COR-L47 (cell line): ENCODE measurements around the gene MARK2.

ENCODE experiments used
- DNase-seq: peaks from one replicate; lab custom pipeline; 2025; lab: John Stamatoyannopoulos, UW

MARK2 gene

GRCh38 chr11:63929616-63930015, 90.7 kb downstream of the MARK2 start:
- DNase-seq: no peak

DNA sequence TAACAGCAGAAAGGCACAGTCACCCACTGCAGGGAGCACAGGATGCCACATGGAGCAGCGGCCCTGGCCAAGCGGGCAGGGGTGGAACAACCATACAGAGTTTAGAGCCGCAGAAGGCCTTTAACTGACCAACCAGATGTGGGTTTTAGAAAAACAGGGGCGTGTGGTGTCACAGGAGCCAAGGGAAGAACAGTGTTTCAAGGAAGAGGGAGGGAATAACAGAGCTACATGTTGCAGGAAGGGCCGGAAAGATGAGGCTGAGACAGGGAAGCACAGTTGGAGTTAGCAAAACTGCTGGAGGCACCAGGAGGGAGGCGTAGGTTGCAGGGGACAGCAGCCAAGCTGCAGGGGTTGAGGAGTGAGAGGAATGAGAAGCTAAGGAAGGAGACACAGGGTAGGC, 92.1 kb downstream of the MARK2 start:
- DNase-seq: no peak

- DNase-seq: no peak
Observed at GRCh38 chr11:63931876-63932275, 93.0 kb downstream of the MARK2 start.

DNA sequence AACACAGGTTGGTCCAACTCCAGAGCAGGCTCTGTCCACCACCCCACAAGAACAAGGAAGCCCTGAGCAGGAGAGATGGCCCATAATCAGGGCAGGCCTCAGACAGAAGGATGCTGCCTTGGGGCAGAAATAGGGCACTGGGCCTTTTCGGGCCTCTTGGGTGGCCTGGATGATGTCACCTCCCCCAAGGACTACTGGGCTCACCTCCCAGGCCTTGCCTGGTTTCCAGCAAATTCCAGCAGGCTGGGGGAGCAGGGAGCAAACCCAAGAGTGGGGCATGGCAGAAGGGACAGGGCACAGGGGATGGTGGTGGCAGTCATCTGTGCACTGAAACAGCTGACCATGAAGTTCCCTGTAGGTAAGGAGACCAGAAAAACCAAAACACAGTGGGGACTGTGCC, 94.5 kb downstream of the MARK2 start:
- no peak for DNase-seq

DNA sequence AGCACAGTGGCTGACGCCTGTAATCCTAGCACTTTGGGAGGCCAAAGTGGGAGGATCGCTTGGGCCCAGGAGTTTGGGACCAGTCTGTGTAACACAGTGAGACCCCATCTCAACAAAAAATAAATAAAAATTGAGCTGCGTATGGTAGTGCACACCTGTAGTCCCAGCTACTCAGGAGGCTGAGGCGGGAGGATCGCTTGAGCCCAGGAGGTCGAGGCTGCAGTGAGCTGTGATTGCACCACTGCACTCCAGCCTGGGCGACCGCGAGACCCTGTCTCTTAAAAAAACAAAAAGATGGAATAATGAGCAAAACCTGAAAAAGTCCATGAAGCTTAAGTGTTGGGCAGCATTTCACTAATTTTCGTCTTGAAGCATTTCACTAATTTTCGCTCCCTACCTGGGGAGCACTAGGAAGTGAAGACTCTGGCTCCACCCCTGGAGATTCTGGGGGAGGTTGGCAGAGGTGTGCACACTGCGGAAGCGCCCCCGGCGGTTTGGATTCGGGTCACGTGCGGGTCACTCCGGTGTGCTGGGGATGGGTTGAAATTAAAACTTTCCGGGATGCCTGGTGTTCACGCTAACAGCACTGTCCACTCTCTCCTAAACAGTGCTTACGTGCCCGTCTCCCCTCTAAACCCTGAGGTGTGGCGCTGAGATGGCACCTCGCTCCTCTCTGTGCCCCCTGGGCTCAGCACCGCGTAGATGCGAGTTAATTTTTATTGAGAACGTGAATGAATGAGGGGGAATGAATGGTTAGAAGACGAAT, 99.0 kb downstream of the MARK2 start:
- DNase-seq: peak; percentile 52

DNA sequence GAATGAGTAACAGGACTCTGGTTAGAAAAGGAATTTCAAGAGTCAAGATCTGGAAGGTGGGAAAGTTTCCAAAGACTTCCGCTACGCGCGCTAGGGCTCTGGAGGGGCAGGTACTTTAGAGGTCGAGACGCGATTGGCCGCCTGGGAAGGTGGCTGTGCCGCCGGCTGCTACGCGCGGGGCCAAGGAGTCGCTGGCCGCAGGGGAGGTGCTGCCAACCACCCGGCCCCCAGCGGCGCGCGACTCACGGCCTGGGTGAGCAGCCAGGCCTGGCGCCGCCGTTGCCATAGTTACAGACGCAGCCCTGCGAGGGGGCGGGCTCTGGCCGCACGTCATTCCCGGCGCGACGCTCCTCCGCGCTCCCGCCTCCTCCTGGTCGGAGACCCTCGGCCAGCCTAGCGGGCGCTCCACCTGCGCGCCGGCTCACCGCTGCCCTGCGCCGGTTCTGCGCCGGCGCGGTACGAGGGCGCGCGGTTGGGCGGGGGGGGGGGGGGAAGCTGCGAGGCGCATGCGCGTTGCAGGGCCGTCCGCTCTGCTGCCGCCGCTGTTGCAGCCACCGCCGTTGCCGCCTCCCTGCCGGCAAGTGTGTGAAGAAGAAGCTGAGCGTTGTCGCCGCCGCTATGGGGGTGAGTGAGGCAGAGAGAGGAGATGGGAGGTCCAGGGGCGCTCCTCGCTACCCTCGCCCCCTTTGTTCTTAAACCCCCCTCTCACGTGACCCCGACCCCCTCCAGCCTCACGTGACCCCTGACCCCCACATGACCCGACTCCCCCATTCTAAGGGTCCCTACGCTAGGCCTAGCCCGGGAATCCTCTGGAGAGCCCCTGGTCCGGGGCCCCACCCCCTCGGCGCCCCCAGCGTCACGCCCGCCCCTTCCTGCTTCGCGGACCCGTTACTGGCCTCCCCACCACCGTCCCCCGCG, 99.8 kb downstream of the MARK2 start, which contains the start of gene NAA40:
Gene NAA40, plus strand, starts transcription at position 524 of the 918 bp plus-strand sequence. Its CDS starts 95 bp downstream, at position 619.
- DNase-seq: peak; percentile 97

DNA sequence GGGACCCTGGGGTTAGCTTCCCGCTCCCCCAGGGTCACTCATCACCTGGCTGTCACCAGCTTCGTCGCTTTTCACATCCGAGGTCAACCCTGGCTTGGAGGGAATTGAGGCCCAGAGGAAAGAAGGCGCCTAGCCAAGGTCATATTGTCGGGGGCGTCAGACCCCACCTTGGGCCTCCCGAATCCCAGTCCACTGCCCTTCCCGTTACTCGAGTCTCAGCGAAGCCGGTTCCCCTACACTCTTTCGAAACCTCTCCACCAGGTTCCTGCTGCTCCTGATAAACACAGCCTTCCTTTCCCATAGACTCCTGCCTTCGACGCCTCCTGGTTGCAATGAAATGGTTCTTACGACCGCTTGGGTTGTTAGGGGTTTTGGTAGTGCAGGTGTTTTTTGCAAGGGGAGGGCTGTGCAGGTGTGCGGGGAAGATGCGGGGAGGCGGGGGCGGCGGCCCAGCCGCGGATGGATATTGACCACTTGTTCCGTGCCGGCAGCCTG, 100.5 kb downstream of the MARK2 start:
- no peak for DNase-seq

- DNase-seq: no peak
Observed at GRCh38 chr11:63940786-63941185, 101.9 kb downstream of the MARK2 start.

DNA sequence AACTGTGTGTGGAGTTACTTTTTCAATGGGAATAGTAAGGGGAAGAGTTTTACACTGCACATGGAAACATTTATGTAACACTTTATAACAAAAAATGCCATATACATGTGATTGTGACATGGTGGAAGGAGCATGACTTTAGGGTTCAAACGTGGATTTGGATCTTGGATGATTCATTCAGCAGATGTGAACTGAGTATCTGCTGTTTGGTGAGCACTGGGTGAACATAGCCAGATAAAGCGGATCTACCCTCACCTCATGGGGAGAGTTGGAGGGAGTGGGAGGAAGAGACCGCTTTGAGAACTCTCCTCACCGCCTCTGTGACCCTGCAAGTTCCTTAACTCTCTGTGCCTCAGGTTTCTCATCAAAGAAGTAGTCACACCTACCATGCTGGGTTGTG, 103.0 kb downstream of the MARK2 start:
- DNase-seq: no peak

- no peak for DNase-seq
Observed at GRCh38 chr11:63942803-63943202, 103.9 kb downstream of the MARK2 start.

DNA sequence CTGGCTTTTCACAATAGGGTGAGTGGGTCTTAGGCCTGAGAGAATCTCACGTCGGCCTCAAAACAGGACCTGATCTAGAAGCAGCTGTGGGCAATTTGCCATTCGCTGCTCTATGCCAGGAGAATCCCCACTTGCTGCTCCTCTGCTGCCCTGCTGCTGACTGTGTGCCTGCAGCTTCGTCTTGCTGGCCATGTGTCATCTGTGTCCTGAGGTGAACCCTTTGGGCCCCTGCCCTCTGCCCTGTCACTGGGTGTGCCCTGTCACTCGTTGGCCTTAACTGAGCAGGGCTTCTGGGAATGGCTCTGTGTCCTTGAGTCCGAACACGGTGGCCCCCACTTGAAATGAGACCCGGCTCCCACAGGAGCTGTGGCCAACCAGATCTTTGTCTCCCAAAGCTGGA, 106.1 kb downstream of the MARK2 start:
- DNase-seq: no peak

DNA sequence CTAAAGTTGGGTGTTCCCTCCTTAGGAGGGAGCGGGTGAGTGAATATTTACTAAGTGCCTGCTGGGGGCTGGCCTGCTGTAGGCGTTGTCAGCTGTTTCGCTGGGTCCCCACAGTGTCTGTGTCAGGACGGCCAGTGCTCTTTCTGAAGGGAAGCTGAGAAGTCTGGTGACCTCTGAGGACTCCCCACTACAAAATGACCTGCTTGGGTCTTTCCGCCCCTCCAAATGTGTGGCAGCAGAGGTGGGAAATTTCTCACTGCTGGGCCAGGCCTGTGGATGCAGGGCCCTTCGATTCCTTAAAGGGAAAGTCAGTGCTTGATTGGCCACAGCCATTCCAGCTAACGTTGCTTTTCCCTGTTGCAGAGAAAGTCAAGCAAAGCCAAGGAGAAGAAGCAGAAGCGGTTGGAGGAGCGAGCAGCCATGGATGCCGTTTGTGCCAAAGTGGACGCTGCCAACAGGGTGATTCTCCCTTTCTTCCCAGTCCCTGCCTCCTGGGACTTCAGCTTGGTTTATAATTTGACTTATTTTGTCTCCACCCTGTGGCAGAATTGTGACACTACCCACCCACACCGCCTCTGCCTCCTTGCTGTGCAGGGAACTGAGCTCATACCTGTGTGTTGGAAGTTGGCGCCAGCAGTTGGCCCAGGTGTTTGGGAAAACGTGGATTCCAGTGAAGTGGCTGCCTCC, 106.7 kb downstream of the MARK2 start:
- DNase-seq: peak; percentile 59

GRCh38 chr11:63951779-63952536, 113.0 kb downstream of the MARK2 start:
- DNase-seq: no peak

DNA sequence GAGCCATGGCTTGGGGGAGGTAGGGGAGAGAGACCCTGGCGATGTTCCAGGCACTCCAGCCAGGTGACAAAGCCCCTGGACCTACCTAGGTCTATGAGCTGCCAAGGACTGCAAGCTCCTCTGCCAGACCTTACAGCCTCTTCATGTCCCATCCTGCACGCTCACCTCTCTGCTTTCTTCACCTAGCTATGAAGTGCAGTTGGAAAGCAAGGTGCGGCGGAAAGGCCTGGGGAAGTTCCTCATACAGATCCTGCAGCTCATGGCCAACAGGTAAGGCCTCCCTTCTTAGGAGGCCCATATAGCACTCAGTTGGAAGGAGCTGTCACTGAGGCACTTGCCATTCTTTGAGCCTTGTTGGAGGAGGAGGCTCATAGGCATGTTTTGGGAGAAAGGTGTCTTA, 113.7 kb downstream of the MARK2 start:
- DNase-seq: no peak

GRCh38 chr11:63958008-63958407, 119.1 kb downstream of the MARK2 start:
- no peak for DNase-seq
